Upper lobe of left lung (tissue), 6 donors: ENCODE data around the gene SLC22A16. TPM values are rescaled to one million over a fixed set of nuclear protein-coding genes. Genes with fewer than 3 reads are reported as not detected.
A peak's percentile ranks its signal among the peaks of the same experiment; 100 is the strongest.

Experiments
- ATAC-seq, 2 donors: fragments of 200-7000 bp; cut with Tn5 transposase; one replicate each; pipeline ENCODE4 v1.9.1; 2022; ENCODE audit warnings: mild to moderate bottlenecking in 2 of 2, moderate library complexity in 2 of 2; ENCODE audit not compliant: low FRiP score in 2 of 2
- DNase-seq, 2 donors: peaks; one replicate each; pipeline ENCODE4 v3.0.0-alpha.2; 2019 to 2020
- H3K27ac ChIP-seq, 4 donors: fragments of 200-600 bp; sonication (generic); one replicate each; pipeline ENCODE4 v1.5.1; 2016 to 2019
- H3K27me3 ChIP-seq, 4 donors: fragments of 200-600 bp; sonication (generic); one replicate each; pipeline ENCODE4 v1.5.1; 2017 to 2019
- H3K36me3 ChIP-seq, 4 donors: fragments of 200-600 bp; sonication (generic); one replicate each; pipeline ENCODE4 v1.5.1; 2016 to 2019
- H3K4me1 ChIP-seq, 4 donors: fragments of 200-600 bp; sonication (generic); one replicate each; pipeline ENCODE4 v1.5.1; 2018 to 2019
- H3K4me3 ChIP-seq, 4 donors: fragments of 200-600 bp; sonication (generic); one replicate each; pipeline ENCODE4 v1.5.1; 2017 to 2019; ENCODE audit warnings: mild to moderate bottlenecking in 2 of 4, moderate library complexity in 1 of 4
- H3K9me3 ChIP-seq, 4 donors: fragments of 200-600 bp; sonication (generic); one replicate each; pipeline ENCODE4 v1.5.1; 2018 to 2019
- EP300 ChIP-seq, 4 donors: sonication (generic); formaldehyde crosslinking; IDR thresholded peaks; one replicate each; pipeline ENCODE4 v1.5.1; 2017; ENCODE audit warnings: antibody characterized with exemption in 4 of 4, control low read depth in 2 of 4
- POLR2A ChIP-seq, 4 donors: fragments of 450-650 bp; IDR thresholded peaks; one replicate each; pipeline ENCODE4 v1.5.1; 2016 to 2017; ENCODE audit warnings: antibody characterized with exemption in 4 of 4, mild to moderate bottlenecking in 2 of 4
- POLR2AphosphoS5 ChIP-seq, 2 donors: sonication (generic); formaldehyde crosslinking; IDR thresholded peaks; one replicate each; pipeline ENCODE4 v1.5.1; 2017; ENCODE audit warnings: antibody characterized with exemption in 2 of 2
- WGBS, 2 donors: methylation state at CpG; one replicate each; pipeline ENCODE4 v1.1.5; 2017 to 2018; 5-methylcytosine and 5-hydroxymethylcytosine counted together
- total RNA-seq, 6 donors: library from RNA; depleted of rRNA in 4 of 6; stranded (reverse); fragments of >200 nt in 4 of 6; gene quantifications; one replicate each; pipeline versions ENCODE4 v1.1.0 to v1.2.1, GENCODE V29; 2016 to 2021
- TF ChIP-seq, protein P1 (sequence below), 6 experiments: fragments of 450-650 bp in 4 of 6; fragments of 200-600 bp in 2 of 6; sonication (generic) in 2 of 6; IDR thresholded peaks; one replicate each; pipeline ENCODE4 v1.5.1; 2016 to 2019; ENCODE audit warnings: antibody characterized with exemption in 6 of 6
- donor health status: DM: no; HTN: no; CAD: no; lungs with moderate emphysema.
- donor health status: DM: no; HTN: yes; CAD: no; lungs with severe emphysema.

SLC22A16 gene
- total RNA-seq, 6 donors from 2014 or later: 0.20 to 1.7 (median 0.59) TPM; not detected in 2

DNA sequence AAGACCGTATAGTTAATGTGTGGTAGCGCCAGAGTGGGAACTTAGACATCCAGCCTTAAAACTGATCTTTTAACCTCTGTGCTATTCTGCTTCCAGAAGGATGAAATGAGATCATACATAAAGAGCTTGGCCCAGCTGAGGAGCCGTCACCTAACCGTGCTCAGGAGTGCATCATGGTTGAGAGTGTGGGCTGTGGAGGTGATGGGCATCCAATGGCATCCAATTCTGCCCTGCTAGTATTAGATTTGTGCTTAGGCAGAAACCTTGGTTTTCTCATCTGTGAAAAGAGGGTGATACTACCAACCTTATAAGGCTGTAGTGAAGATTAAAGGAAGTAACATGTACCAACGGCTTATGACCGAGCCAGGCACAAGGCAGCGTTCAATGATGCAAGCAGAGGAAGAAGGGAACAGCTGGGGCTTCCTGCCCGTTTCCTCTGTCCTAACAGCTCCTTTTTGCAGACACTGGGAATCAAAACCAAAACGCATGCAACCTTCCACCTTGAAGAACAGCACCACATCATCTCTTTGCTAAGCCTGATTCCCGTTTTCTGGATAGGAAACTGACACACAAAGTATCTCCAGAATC lies 1.3 kb downstream of the SLC22A16 start:
- Histone ChIP-seq H3K4me3 (peak overlapping the region in 3 of 4 donors; percentile 35 to 46 (median 42)), H3K27me3 (no peaks in the 10 kb centered on the region), H3K36me3 (no peaks in the 10 kb centered on the region), H3K27ac (no peak overlapping the region), H3K4me1 (peaks cover 0 to 12% (median 0%) of the 10 kb centered on the region in 4 donors), H3K9me3 (no peaks in the 10 kb centered on the region)
- 29 to 48% methylated on average over 10 of the region's 10 CpGs for WGBS, 2 donors
- TF ChIP-seq EP300 (IDR thresholded peaks at IDR 0.05) (no peak), POLR2AphosphoS5 (IDR thresholded peaks at IDR 0.05) (peak in 1 of 2 donors; percentile 35), POLR2A (IDR thresholded peaks at IDR 0.05) (peak in 1 of 4 donors; percentile 32)
- DNase-seq (peak in 1 of 2 donors; percentile 67), ATAC-seq (peak; percentile 69 to 83)

DNA sequence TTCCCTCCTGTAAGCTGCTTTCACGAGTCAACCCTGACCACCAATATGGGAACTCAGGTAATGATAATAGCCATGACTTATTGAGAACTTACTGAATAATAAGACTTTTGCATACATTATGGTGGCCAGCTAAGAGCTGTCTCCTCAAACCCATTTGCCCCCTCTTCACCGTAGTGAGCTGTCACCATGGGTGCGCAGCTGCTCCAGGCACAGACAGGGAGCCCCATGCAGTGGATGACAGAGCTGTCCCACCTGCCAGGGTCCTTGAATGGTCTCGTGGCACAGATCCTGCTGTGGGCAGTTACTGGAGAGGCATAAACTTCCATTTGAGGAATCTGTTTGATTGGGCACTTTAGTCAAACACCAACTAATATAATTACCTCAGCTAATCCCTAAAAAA lies 1.9 kb downstream of the SLC22A16 start:
- TF ChIP-seq, protein P1, sequence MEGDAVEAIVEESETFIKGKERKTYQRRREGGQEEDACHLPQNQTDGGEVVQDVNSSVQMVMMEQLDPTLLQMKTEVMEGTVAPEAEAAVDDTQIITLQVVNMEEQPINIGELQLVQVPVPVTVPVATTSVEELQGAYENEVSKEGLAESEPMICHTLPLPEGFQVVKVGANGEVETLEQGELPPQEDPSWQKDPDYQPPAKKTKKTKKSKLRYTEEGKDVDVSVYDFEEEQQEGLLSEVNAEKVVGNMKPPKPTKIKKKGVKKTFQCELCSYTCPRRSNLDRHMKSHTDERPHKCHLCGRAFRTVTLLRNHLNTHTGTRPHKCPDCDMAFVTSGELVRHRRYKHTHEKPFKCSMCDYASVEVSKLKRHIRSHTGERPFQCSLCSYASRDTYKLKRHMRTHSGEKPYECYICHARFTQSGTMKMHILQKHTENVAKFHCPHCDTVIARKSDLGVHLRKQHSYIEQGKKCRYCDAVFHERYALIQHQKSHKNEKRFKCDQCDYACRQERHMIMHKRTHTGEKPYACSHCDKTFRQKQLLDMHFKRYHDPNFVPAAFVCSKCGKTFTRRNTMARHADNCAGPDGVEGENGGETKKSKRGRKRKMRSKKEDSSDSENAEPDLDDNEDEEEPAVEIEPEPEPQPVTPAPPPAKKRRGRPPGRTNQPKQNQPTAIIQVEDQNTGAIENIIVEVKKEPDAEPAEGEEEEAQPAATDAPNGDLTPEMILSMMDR (IDR thresholded peaks at IDR 0.05): no peak
- TF ChIP-seq POLR2AphosphoS5 (IDR thresholded peaks at IDR 0.05) (no peak), POLR2A (IDR thresholded peaks at IDR 0.05) (no peak), EP300 (IDR thresholded peaks at IDR 0.05) (no peak)
- ATAC-seq: no peak
- 73 to 90% methylated on average over 4 of the region's 4 CpGs for WGBS, 2 donors

DNA sequence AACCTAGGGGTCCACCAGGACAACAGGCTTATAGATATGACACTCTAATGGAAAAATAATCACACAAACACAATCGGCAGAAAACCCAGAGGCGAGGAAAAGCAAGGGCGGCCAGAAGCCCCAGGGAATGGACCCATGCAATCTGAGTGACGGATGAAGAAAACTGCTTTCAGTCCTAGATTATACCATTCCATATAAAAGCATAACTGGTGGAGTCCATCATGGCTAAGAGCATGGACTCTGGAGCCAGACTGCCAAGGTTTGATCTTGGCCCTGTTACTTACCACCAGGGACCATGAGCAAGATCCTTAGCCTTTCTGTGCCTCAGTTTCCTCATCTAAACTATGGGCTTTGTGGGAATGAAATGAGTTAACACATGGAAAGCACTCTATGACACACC lies 3.7 kb downstream of the SLC22A16 start:
- Histone ChIP-seq H3K4me1 (peaks cover 0 to 12% (median 0%) of the 10 kb centered on the region in 4 donors), H3K27me3 (no peaks in the 10 kb centered on the region), H3K27ac (no peak overlapping the region), H3K9me3 (no peaks in the 10 kb centered on the region), H3K4me3 (no peak overlapping the region), H3K36me3 (no peaks in the 10 kb centered on the region)
- DNase-seq (no peak), ATAC-seq (no peak)
- TF ChIP-seq, protein P1 (IDR thresholded peaks at IDR 0.05): no peak
- TF ChIP-seq POLR2AphosphoS5 (IDR thresholded peaks at IDR 0.05) (no peak), EP300 (IDR thresholded peaks at IDR 0.05) (no peak), POLR2A (IDR thresholded peaks at IDR 0.05) (no peak)
- 77 to 96% methylated on average over 4 of the region's 4 CpGs for WGBS, 2 donors

More for the DNA sequence above, 1.9 kb downstream of the SLC22A16 start:
- DNase-seq: no peak
- no peaks in the 10 kb centered on the region for H3K9me3 ChIP-seq
- no peak overlapping the region for H3K4me3 ChIP-seq
- H3K27ac ChIP-seq: no peak overlapping the region
- H3K36me3 ChIP-seq: no peaks in the 10 kb centered on the region
- no peaks in the 10 kb centered on the region for H3K27me3 ChIP-seq
- H3K4me1 ChIP-seq: peaks cover 0 to 12% (median 0%) of the 10 kb centered on the region in 4 donors

DNA sequence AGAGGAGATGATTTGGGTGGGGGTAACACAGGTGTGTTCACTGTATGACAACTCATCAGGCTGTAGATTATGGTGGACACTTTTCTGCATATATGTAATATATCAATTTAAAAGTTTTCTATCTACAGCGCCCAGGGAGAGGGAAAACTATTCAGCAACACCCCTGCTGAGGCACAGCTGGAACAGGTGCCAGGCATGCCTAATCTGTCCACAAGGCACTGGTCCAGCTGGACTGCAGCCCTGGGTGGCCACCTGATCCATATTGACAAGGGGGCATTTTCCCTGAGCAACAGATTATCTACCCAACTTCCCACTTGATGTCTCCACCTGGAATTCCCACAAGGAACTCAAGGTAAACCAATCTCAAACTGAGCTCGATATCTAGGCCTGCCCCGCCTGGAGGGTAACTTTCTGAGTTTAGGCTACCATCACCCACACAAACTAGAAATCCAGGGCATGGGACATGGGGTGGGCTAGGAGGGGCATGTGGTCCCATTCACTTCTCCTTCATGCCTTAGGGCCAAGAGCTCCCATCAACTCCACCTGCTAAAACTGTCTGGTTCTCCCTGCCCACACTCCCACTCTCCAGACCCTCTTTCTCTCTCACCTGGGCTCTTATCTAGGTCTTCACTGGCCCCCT lies 4.6 kb downstream of the SLC22A16 start:
- peaks cover 0 to 12% (median 0%) of the 10 kb centered on the region in 4 donors for H3K4me1 ChIP-seq
- no peaks in the 10 kb centered on the region for H3K27me3 ChIP-seq
- DNase-seq (no peak), ATAC-seq (no peak)
- no peak overlapping the region for H3K27ac ChIP-seq
- H3K9me3 ChIP-seq: no peaks in the 10 kb centered on the region
- no peaks in the 10 kb centered on the region for H3K36me3 ChIP-seq
- H3K4me3 ChIP-seq: no peak overlapping the region
- no peak for TF ChIP-seq EP300 (IDR thresholded peaks at IDR 0.05)
- TF ChIP-seq, protein P1 (IDR thresholded peaks at IDR 0.05): no peak
- no peak for TF ChIP-seq POLR2A (IDR thresholded peaks at IDR 0.05)
- no peak for TF ChIP-seq POLR2AphosphoS5 (IDR thresholded peaks at IDR 0.05)
- WGBS, 2 donors: 89 to 100% methylated on average over 3 of the region's 3 CpGs

DNA sequence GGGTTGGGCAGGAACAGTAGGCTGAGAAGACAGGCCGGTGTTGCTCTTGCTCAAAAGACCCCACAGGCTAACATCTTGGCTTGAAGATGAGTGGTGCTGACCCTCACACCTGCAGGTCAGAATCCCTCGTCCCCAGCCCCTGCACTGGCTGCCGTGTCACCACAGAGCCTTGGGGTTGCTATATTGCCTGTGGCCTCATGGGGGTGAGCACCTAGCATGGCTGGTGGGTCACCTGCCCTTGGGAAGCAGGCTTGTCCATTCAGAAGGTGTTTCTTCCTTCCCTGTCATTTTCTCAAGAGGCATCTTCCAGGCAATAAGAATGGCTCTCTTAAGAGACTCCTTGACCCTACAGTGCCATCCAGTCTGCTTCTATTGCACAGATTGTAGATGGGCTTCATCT lies 7.7 kb downstream of the SLC22A16 start:
- H3K36me3 ChIP-seq: no peaks in the 10 kb centered on the region
- H3K27ac ChIP-seq: no peak overlapping the region
- H3K9me3 ChIP-seq: no peaks in the 10 kb centered on the region
- no peak for TF ChIP-seq EP300 (IDR thresholded peaks at IDR 0.05)
- peak in 1 of 2 donors; percentile 12 for DNase-seq
- H3K4me3 ChIP-seq: no peak overlapping the region
- 60 to 67% methylated on average over 3 of the region's 3 CpGs for WGBS, 2 donors
- no peaks in the 10 kb centered on the region for H3K4me1 ChIP-seq
- H3K27me3 ChIP-seq: no peaks in the 10 kb centered on the region
- no peak for ATAC-seq
